Chondrocyte (in vitro differentiated cells): ENCODE data around the gene DPP10. TPM values are rescaled to one million over a fixed set of nuclear protein-coding genes. Genes with fewer than 3 reads are reported as not detected.
A peak's percentile ranks its signal among the peaks of the same experiment; 100 is the strongest.

Source experiments
- DNase-seq: peaks from one replicate; pipeline ENCODE4 v3.0.0; 2021; ENCODE audit warnings: mixed read lengths, low spot score
- H3K27ac Mint-ChIP-seq: one replicate; pipeline ENCODE4 v1.8.0; 2021; ENCODE audit warnings: mild to moderate bottlenecking, moderate library complexity, mixed read lengths; ENCODE audit not compliant: unreplicated experiment
- H3K27me3 Mint-ChIP-seq: 2 replicates; pipeline ENCODE4 v1.8.0; 2021; ENCODE audit warnings: low read depth, mixed read lengths
- H3K36me3 Mint-ChIP-seq: 2 replicates; pipeline ENCODE4 v1.8.0; 2021; ENCODE audit warnings: low read depth, mixed read lengths
- H3K4me1 Mint-ChIP-seq: 2 replicates; pipeline ENCODE4 v1.8.0; 2021; ENCODE audit warnings: low read depth, mild to moderate bottlenecking, mixed read lengths
- H3K4me3 Mint-ChIP-seq: one replicate; pipeline ENCODE4 v1.8.0; 2021; ENCODE audit warnings: mild to moderate bottlenecking, moderate library complexity, mixed read lengths; ENCODE audit not compliant: unreplicated experiment
- H3K9me3 Mint-ChIP-seq: 2 replicates; pipeline ENCODE4 v1.8.0; 2021; ENCODE audit warnings: low read depth, mixed read lengths
- total RNA-seq: library from RNA; stranded (reverse); gene quantifications from 3 replicates; pipeline ENCODE4 v1.2.1, GENCODE V29; 2021
- TF ChIP-seq, protein P1 (sequence below): fragments of 200-600 bp; sonication (generic); IDR thresholded peaks from 2 replicates; pipeline ENCODE4 v1.5.0; 2021; ENCODE audit warnings: antibody characterized with exemption, mild to moderate bottlenecking, moderate library complexity

DPP10 gene
- total RNA-seq, 1 donor from 2014 or later = not detected

DNA sequence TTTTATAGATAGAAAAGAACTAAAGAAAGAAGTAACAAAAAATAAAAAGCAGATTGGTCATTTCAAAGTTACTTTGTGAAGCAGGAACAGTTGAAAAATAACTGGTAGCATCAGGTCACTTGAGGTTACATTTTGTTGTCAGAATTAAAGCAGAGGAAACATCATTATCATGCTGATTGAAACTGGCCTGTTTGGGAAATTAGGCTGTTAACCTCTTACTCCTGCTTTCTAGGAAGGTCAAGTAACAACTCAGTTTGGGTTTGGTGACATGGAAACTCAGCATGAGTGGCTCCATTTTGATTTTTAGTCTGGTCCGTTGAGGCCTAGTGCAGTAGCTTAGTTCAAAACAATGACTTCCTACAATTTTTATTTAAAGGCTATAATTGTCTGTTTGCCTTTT, 1383.5 kb downstream of the DPP10 start:
- TF ChIP-seq, protein P1, sequence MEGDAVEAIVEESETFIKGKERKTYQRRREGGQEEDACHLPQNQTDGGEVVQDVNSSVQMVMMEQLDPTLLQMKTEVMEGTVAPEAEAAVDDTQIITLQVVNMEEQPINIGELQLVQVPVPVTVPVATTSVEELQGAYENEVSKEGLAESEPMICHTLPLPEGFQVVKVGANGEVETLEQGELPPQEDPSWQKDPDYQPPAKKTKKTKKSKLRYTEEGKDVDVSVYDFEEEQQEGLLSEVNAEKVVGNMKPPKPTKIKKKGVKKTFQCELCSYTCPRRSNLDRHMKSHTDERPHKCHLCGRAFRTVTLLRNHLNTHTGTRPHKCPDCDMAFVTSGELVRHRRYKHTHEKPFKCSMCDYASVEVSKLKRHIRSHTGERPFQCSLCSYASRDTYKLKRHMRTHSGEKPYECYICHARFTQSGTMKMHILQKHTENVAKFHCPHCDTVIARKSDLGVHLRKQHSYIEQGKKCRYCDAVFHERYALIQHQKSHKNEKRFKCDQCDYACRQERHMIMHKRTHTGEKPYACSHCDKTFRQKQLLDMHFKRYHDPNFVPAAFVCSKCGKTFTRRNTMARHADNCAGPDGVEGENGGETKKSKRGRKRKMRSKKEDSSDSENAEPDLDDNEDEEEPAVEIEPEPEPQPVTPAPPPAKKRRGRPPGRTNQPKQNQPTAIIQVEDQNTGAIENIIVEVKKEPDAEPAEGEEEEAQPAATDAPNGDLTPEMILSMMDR = no peak
- H3K36me3 Mint-ChIP-seq = no peaks in the 10 kb centered on the region
- H3K9me3 Mint-ChIP-seq = peaks cover 2% of the 10 kb centered on the region
- H3K4me3 Mint-ChIP-seq = no peak overlapping the region
- no peak overlapping the region for H3K27ac Mint-ChIP-seq
- no peaks in the 10 kb centered on the region for H3K27me3 Mint-ChIP-seq
- no peak for DNase-seq
- H3K4me1 Mint-ChIP-seq = no peaks in the 10 kb centered on the region

DNA sequence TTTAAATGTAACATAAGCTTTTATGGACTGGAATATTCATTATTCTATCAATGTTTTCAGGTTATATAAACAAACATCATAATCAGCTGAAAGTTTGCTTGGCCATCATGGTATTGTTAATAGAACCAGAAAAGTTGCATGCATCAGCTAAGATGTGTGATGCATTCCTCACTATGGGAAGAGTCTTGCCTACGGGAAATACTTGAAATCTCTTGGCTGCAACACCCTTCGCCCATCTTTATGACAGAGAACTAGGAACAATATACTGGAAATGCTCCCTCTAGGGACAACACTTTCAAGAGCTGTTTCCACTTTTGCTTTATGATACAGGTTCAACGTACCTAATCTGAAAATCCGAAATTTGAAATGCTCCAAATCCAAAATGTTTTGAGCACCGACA, 1390.8 kb downstream of the DPP10 start:
- TF ChIP-seq, protein P1 = no peak
- no peak for DNase-seq
- Mint-ChIP-seq H3K4me1 (no peaks in the 10 kb centered on the region), H3K9me3 (no peaks in the 10 kb centered on the region), H3K27ac (no peak overlapping the region), H3K4me3 (no peak overlapping the region), H3K27me3 (no peaks in the 10 kb centered on the region), H3K36me3 (no peaks in the 10 kb centered on the region)

DNA sequence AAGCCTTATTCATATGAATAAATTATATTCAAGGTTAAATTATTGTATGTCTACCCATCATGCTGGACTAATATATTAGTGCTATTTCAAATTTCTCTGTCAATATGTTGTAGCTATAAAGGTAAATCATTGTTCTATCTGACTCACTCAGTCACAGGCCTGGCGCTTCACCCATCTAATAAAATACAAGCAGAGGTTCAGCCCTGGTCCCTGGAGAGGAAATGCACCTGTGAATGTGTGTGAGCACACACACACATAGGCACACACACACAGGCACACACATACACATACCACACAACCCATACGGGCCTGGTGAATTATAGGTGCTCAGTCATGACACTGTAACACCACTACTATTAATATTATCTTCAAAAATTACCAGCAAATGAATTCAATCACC, 1396.1 kb downstream of the DPP10 start:
- no peaks in the 10 kb centered on the region for H3K36me3 Mint-ChIP-seq
- TF ChIP-seq, protein P1 = no peak
- DNase-seq = no peak
- no peaks in the 10 kb centered on the region for H3K4me1 Mint-ChIP-seq
- no peaks in the 10 kb centered on the region for H3K9me3 Mint-ChIP-seq
- H3K4me3 Mint-ChIP-seq = no peak overlapping the region
- no peak overlapping the region for H3K27ac Mint-ChIP-seq
- H3K27me3 Mint-ChIP-seq = no peaks in the 10 kb centered on the region

DNA sequence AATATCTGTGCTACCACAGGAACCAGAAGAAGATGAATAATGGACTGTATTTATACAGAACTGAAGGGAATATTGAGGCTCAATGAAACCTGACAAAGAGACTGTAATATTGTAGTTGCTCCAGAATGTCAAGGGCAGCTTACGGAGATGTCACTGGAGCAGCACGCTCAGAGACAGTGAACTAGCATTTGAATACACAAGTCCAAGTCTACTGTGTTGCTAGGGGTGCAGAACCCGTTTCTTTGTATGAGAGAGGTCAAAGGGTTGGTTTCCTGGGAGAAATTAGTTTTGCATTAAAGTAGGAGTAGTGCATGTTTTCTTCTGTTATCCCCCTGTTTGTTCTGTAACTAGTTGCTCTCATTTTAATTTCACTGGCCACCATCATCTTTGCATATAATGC, 1399.9 kb downstream of the DPP10 start:
- Mint-ChIP-seq H3K27me3 (no peaks in the 10 kb centered on the region), H3K27ac (no peak overlapping the region), H3K4me1 (no peaks in the 10 kb centered on the region), H3K36me3 (no peaks in the 10 kb centered on the region), H3K9me3 (peaks cover 2% of the 10 kb centered on the region), H3K4me3 (no peak overlapping the region)
- no peak for DNase-seq
- TF ChIP-seq, protein P1 = no peak

DNA sequence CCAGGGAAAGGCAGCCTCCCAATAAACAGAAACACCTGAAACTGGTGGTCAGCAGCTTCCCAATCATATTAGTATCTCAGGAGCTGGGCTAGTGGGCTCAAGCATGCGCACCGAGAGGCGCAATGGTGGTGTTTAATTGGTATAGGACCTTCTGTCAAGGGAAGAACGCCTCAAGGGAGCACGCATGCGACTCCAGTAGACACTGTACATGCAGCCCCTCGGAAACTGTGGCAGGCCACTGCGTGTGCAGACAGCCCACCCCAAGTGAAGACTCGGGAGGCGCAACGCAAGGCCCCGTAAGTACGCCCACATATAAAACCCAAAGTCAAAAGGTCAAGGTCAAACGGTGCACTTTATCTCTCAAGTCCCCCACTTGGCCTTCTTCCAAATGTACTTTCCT, 1405.8 kb downstream of the DPP10 start:
- H3K9me3 Mint-ChIP-seq = peaks cover 8% of the 10 kb centered on the region
- H3K4me1 Mint-ChIP-seq = no peaks in the 10 kb centered on the region
- peak; percentile 56 for DNase-seq
- H3K27ac Mint-ChIP-seq = no peak overlapping the region
- H3K4me3 Mint-ChIP-seq = no peak overlapping the region
- H3K27me3 Mint-ChIP-seq = peaks cover 2% of the 10 kb centered on the region
- TF ChIP-seq, protein P1 = no peak
- H3K36me3 Mint-ChIP-seq = no peaks in the 10 kb centered on the region
